HUDEP-2 (cell line): ENCODE results near the gene B4GALT6.
A peak's percentile ranks its signal among the peaks of the same experiment; 100 is the strongest.

ENCODE experiments used
- DNase-seq, 76 experiments: peaks; one replicate each; lab custom pipeline; 2025; ENCODE audit not compliant: unreplicated experiment in 76 of 76; lab: John Stamatoyannopoulos, UW

B4GALT6 gene

DNA sequence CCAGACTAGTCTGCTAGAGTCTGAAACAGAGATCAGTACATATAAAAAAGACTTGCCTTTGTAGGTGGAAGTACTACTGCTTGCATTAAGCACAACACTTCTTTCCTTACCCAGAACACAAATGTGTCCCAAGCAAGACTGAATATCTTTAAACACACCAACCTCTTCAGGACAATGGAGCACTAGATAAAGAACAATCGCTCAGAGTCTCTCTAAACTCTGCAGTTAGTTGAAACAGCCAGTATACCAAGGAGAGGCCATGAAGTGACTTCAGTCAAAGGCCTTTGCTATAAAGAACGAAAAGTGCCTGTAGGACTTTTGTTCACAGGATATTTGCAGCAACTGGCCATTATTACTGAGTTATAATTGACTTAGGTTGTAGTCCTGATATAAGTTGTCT is 9.9 kb upstream of the B4GALT6 start:
- no peak for DNase-seq

DNA sequence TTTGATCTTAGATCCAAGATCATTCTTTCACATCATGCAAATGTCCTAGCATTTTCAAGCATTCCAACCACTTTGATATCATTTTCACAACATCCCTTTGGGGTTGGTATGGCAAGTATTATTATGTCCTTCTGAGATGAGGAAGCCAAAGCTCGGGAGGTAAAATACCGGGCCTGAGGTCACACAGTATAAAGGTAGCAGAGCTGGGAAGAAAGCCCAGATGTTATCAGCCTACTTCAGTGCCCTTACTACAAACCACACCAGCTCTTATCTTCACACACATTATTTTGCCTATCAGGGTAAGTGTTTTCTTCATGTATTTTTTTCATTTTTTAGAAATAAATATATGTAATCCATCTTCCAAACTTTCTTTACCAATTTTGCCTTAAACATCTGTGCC is 4.2 kb upstream of the B4GALT6 start:
- peak in 7 of 76 experiments; percentile 2 to 24 (median 10) for DNase-seq

DNA sequence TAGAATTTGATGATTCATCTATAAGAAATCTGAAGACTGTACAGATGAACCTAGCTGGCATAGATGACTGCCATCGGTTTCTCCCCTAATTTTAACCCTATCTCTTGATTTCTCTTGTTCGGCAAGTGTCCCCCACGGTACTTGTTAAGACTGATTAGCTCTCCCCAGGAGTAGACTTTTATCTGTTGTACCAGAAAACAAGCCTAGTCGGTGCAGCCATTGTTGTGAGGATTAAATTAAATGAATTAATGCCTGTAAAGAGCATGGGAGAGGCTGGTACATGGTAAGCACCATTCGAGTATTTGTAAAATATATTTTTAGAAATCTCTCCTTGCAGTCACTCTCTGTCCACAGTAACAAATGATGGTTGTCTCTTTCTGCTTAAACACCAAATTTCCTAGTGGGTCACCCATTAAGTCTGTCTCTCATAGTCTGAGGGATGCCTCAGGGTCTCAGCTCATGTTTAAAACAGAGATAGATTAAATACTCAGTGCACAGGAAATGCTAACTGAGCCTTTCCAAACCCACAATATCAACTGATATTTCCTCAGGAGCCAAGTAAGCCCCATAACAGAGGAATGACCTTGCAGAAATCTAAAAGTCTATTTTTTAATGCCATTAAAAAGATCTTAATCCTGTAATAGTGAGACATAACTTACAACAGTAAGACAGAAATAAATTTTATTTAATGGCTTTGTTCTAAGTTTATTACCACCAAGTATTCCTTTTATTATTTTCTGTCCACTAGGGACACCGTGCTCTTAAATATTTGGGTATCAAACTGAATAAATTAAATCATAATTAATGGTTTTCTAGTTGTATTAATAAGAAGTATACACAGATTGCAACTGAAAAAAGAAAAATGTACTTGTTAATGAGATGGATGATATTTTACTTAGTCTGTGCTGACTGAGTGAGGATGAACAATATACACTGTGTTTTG is 2.9 kb upstream of the B4GALT6 start:
- peak in 1 of 76 experiments; percentile 8 for DNase-seq

DNA sequence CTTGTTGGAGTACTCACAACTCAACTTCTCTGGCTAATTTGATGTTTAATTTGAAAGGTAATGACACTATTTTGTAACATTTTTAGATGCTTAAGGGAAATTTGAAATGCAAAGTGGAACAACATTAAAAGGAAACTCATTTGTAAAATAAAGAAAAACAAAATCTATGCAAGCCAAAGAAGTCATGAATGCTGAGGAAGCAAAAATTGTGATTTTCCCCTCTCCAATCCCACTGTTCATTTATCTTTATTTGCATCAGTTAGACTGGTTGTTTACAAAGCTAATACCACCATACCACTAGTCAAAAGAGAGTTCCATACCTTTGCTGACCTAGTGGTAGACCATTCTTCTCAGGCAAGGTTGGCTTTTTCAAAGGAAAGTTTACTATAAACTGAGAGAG is 2.2 kb upstream of the B4GALT6 start:
- DNase-seq = no peak

GRCh38 chr18:31685097-31686082 is 1.0 kb upstream of the B4GALT6 start:
- peak in 33 of 76 experiments; percentile 1 to 62 (median 23) for DNase-seq

DNA sequence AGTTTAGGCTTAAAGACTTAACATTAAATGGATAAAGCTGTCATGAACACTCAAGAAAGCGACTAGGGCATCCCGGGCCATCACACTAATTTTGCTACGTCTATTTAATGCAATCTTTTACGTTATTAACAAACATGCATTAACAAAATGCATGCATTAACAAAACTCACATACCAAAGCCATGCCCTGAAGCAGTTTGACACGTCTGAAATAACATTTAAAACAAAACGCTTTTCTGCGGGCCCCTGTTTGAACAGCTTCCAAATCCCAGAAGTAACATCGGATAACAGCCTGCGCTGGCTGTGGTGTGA is 458 bp downstream of the B4GALT6 start:
- peak in 2 of 76 experiments; percentile 7 for DNase-seq

DNA sequence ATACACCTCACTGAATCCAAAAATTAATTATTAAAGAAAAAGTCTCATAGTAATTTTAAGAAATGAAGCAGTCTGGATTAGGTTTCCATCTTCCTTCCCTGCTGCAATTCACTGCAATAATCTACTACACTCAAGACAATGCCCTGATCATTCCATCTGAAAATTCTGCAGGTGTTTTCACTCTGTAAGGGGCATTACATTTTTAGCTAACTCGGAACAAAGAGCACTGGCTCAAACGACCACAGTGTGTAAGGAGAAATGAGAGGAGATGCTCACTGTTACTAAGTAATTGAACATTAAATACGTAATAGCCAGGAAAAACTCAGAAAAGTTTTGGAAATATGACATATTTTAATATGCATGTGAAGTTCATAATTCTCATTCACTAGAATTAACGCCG is 1.3 kb downstream of the B4GALT6 start:
- DNase-seq = no peak

DNA sequence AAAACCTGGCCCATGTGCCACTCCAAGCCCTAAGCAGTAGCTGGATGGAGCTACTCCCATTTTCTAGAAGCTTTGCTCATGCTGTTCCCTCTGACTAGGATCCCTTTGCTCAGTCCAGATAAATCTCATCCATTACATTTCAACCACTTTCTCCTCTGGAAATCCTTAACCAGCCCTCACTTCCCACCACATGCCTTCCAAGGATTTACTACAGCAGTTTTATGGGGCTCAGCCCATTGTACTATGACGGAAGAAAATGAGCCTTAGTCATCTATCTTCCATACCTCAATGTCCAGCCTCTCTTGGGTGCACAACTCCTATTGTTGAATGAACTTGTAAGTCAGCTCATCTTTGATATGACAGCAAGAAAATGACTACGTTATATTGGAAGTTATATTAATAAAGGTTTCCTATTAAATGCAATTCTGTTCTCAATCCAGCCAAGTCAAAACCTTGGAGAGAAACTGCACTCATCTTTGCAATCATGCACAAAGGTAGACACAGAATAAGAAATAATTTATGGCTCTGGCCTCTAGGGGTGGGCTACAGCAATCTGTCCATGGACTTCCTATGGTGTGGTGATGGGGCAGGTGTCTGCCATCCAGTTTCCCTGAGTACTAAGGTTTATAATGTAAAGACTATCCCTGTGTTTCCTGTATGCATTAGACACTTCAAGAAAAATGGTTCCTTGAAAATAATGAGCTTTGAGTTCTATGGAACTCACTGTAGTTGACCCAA is 3.4 kb downstream of the B4GALT6 start:
- DNase-seq = peak in 1 of 76 experiments; percentile 14

DNA sequence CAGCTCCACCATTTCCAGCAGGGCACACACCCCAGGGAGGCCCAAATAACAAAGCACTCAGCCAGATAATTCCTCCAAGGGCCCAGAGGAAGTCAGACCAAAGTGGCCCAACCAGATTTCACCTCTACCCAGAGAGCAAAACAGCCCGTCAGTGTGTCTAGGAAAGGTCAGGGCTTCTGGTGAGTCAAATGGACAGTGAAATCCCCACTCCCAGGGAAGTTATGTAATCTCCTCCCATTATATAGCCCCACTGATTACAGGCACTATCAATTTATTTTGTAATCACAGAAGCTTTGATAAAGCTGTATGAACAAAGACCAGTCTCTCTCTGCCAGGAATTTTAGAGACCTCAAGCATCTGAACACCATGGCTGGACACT is 4.0 kb downstream of the B4GALT6 start:
- DNase-seq = no peak

- DNase-seq = no peak
Measured at GRCh38 chr18:31679791-31680432, 4.5 kb downstream of the B4GALT6 start.

GRCh38 chr18:31679133-31679742 is 5.1 kb downstream of the B4GALT6 start:
- DNase-seq = no peak

DNA sequence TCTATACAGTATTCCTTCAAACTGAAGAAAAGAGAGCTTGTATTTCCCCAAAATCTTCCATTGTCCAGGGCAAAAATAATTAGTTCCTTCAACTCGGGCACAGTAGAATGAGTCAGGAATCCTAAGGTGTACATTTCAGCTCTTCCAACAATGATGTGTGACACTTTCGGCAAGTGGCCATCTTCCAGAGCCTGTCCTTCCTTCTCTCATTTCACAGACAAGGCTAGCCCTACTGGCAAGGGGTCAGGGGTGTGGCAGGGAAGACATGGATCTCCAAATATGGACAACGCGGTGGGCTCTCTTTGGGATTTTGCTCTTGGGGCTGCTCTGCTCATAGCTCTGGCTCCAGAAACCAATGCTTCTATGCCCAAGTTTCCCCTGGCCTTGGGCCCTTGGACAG is 6.0 kb downstream of the B4GALT6 start:
- DNase-seq = no peak

DNA sequence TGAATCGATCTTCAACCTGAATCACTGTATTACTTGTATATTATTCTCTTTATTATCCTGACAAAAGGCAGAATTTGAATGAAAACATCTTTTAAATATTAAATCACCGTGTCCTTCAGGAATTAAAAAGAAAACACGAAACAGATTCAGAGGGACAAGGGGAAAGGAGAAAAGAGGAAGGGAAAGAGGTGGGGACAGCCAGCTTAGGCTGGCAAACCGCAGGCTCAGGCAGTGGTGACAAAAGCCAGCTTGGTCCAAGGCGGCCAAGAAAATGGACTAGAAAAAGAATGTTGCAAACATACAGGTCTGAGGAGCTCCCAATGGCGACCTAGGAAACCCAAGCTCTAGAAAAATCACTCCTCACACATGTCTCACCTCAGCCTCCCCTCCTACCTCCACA is 6.8 kb downstream of the B4GALT6 start:
- no peak for DNase-seq

DNA sequence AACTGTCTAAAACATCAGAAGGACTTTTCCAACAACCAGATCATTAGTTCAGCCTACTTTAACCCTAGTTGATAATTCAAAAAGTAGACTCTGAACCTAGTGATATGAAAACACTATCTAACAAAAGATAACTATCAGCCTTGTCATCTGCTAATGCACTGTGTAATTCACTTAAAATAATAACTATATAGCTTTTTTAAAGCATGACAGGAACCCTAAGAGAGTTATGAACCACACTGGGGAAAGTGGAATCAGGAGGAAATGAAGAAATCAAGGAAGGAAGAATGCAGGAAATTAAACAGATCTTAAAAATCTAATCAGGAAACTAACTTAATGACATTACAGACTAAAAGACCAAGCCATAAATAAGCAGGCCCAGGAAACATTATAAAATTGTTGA is 9.0 kb downstream of the B4GALT6 start:
- no peak for DNase-seq

DNA sequence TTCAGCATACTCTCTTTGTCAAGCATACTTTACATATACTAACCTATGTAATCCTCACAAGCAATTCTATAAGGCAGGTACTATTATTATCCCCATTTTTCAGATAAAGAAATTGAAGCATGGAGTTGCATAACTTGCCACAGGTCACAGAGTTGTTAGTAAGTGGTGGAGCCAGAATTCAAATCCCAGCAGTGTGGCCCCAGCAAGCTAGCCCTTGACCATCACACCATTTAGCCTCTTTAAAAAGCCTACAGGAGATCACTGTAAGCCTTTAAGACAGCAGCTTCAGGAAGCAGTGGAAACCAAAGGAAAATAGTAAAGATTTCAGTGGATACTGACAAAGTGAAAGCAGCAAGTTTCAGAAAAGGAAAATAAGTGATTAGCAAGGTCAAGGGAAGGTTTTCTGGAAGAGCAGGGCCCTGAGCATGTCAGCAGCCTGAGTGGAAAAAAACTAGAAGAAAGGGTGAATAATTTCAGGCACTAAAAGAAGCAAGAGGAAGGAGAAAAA is 11.7 kb downstream of the B4GALT6 start:
- DNase-seq = no peak

DNA sequence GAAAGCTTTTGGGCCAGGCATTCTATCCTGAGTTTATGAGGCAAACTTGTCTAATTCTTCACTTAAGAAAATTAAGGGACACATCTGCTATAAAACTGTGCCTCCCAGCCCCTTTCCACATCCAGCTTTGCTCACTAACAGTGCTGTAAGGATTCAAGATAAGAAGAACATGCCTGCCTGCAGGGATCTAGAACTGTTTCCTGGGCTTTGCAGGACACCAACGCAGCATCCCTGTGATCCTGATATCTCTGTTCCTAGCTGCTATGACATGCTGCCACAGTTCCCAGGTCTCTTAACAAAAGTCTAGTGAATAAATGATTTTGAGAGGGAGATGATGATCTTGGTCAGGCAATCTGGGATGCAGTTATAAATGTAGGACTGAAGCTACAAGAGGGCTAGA is 12.4 kb downstream of the B4GALT6 start:
- DNase-seq = no peak

DNA sequence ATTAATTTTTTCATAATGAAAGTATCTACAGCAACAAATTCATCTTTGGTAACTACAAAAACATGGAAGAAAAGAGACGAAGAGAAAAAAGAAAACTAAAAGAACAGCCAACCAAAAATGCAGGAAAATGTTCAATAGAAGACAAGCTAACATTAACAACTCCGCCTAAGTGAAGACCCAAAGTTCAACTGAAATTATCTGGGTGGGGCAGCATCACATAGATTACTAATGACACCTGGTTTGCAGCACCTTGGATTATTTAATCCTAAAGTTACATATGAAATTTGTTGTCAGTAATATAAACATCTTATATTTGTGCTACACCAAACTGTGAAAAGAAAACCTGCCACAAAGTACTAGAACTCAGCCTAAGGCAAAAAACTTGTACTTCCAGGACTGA is 14.8 kb downstream of the B4GALT6 start:
- DNase-seq = no peak

- no peak for DNase-seq
Measured at GRCh38 chr18:31667185-31667584, 17.2 kb downstream of the B4GALT6 start.

- no peak for DNase-seq
Measured at GRCh38 chr18:31666055-31666454, 18.3 kb downstream of the B4GALT6 start.

DNA sequence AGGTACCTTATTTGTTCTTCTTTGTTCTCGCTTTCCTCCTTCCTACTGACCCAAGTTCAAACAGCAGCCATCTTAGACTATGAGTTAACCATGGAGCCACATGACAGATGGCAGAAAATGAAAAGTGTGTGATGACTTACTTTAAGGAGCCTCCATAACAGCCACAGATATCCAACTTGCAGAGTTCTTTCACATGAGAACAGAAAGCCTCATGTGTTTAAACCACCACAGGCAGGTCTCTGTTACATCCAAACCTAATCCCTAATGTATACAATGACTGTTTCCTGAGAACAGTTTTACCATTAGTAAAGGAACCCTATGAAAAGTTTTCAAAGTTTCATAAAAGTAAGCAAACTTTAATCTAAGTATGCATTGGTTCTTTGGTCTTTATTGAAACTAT is 20.3 kb downstream of the B4GALT6 start:
- DNase-seq = no peak
